K562 (cell line): ENCODE results near the gene MACROD2. TPM values are rescaled to one million over a fixed set of nuclear protein-coding genes. Genes with fewer than 3 reads are reported as not detected.

Experiments
- ATAC-seq: fragments of 200-7000 bp; cut with Tn5 transposase; 3 replicates; pipeline ENCODE4 v1.9.1; 2020; ENCODE audit warnings: moderate library complexity
- BruUV-seq: library from RNA; stranded (reverse); fragments of 400-500 nt; replicated peaks from 2 replicates; lab custom pipeline; 2021; lab: Mats Ljungman, UMichigan
- CTCF ChIA-PET: fragments of 300-600 bp; formaldehyde crosslinking; extraction: SDS; loops from one replicate; lab custom pipeline; 2021; ENCODE audit warnings: low intra/inter-chr PET ratio; lab: Yijun Ruan, JAX
- POLR2A ChIA-PET: fragments of 300-600, 350-650 bp; sonication (Branson Sonifier 250); formaldehyde crosslinking; extraction: SDS; loops from one replicate; lab custom pipeline; 2021; ENCODE audit warnings: antibody characterized with exemption, inconsistent platforms; lab: Yijun Ruan, JAX
- DNase-seq, 4 experiments: peaks; one replicate each; pipeline versions ENCODE4 v3.0.0 to v3.0.0-alpha.2; 2011 to 2018; ENCODE audit warnings: low spot score in 3 of 4, mixed read lengths in 3 of 4; ENCODE audit errors: extremely low read depth in 1 of 4
- FAIRE-seq: peaks from 2 replicates; lab custom pipeline; 2011; peaks lifted over from hg19 to GRCh38; lab: Jason Lieb, UNC
- H2AFZ ChIP-seq: 2 replicates; pipeline ENCODE4 v1.6.0; 2011; ENCODE audit warnings: low read depth, low read length, control low read depth, inconsistent platforms
- H3K27ac ChIP-seq: fragments of 200-600 bp; 3 replicates; pipeline ENCODE4 v1.8.0; 2011; ENCODE audit warnings: low read depth, mild to moderate bottlenecking, control low read depth, inconsistent platforms, low read length, moderate library complexity, mixed read lengths; ENCODE audit errors: extremely low read depth
- H3K27me3 ChIP-seq, 2 experiments: fragments of 300-600 bp in 1 of 2; 2 replicates in 1 of 2; 3 replicates in 1 of 2; pipeline versions ENCODE4 v1.6.0 to v1.8.0; 2011; ENCODE audit warnings: inconsistent platforms in 2 of 2, low read length in 2 of 2, mild to moderate bottlenecking in 1 of 2, mixed read lengths in 1 of 2, moderate library complexity in 1 of 2; ENCODE audit not compliant: control insufficient read depth in 2 of 2, insufficient read depth in 2 of 2
- H3K36me3 ChIP-seq: fragments of 300-600 bp; 3 replicates; pipeline ENCODE4 v1.8.0; 2011; ENCODE audit warnings: mild to moderate bottlenecking, low read length, inconsistent platforms; ENCODE audit not compliant: control insufficient read depth, insufficient read depth
- H3K4me1 ChIP-seq, 2 experiments: fragments of 200-600 bp in 1 of 2; replicated peaks in 1 of 2; 2 replicates in 1 of 2; 3 replicates in 1 of 2; pipeline versions ENCODE4 v1.5.1 to v1.8.0; 2011; ENCODE audit warnings: inconsistent platforms in 2 of 2, low read length in 2 of 2, mild to moderate bottlenecking in 1 of 2, mixed read lengths in 1 of 2, moderate library complexity in 1 of 2; ENCODE audit not compliant: control insufficient read depth in 2 of 2, insufficient read depth in 2 of 2
- H3K4me2 ChIP-seq: 2 replicates; pipeline ENCODE4 v1.6.1; 2011; ENCODE audit warnings: low read length, control low read depth, inconsistent platforms, mixed read lengths; ENCODE audit not compliant: insufficient read depth
- H3K4me3 ChIP-seq: fragments of 200-600 bp; sonication (generic), shearing (Covaris generic); 2 replicates; pipeline ENCODE4 v1.5.1; 2016; ENCODE audit warnings: control low read depth, inconsistent platforms
- H3K79me2 ChIP-seq: fragments of 200-600 bp; 3 replicates; pipeline ENCODE4 v1.8.0; 2011; ENCODE audit warnings: low read length, inconsistent platforms; ENCODE audit not compliant: control insufficient read depth, insufficient read depth
- H3K9ac ChIP-seq, 2 experiments: 2 replicates each; pipeline versions ENCODE4 v1.6.0 to v1.6.1; 2011; ENCODE audit warnings: low read depth in 2 of 2, low read length in 2 of 2, control low read depth in 1 of 2, inconsistent platforms in 1 of 2, mild to moderate bottlenecking in 1 of 2, mixed read lengths in 1 of 2; ENCODE audit not compliant: insufficient read depth in 1 of 2
- H3K9me1 ChIP-seq: one replicate; pipeline ENCODE4 v1.6.0; 2011; ENCODE audit warnings: inconsistent platforms, mild to moderate bottlenecking, low read length, moderate library complexity; ENCODE audit not compliant: control insufficient read depth, insufficient read depth
- H3K9me3 ChIP-seq: replicated peaks from 2 replicates; pipeline ENCODE4 v1.5.1; 2011; ENCODE audit warnings: low read depth, low read length, inconsistent platforms; ENCODE audit not compliant: control insufficient read depth, insufficient read depth
- H4K20me1 ChIP-seq: replicated peaks from 2 replicates; pipeline ENCODE4 v1.6.1; 2011; ENCODE audit warnings: low read length, inconsistent platforms, mixed read lengths; ENCODE audit not compliant: control insufficient read depth, insufficient read depth
- CTBP1 ChIP-seq: fragments of 450-650 bp; IDR thresholded peaks from 2 replicates; pipeline ENCODE4 v1.6.1; 2016; ENCODE audit warnings: borderline replicate concordance
- DNMT1 ChIP-seq: fragments of 450-650 bp; IDR thresholded peaks from 2 replicates; pipeline ENCODE4 v1.6.1; 2016; ENCODE audit warnings: antibody characterized with exemption, mild to moderate bottlenecking
- EHMT2 ChIP-seq: fragments of 450-650 bp; IDR thresholded peaks from 2 replicates; pipeline ENCODE4 v1.6.1; 2018; ENCODE audit warnings: antibody characterized with exemption
- GTF2F1 ChIP-seq: IDR thresholded peaks from 2 replicates; pipeline ENCODE4 v1.6.1; 2011; ENCODE audit warnings: low read depth, low read length, improper control_type of control experiment
- MAFG ChIP-seq: fragments of 450-650 bp; conservative IDR thresholded peaks from 2 replicates; pipeline ENCODE4 v1.6.1; 2016; ENCODE audit warnings: missing genetic modification characterization, missing compliant biosample characterization
- MCM5 ChIP-seq: fragments of 450-650 bp; IDR thresholded peaks from 2 replicates; pipeline ENCODE4 v1.6.1; 2016; ENCODE audit warnings: low read depth
- NFE2L1 ChIP-seq: fragments of 450-650 bp; IDR thresholded peaks from 2 replicates; pipeline ENCODE4 v1.6.1; 2016; ENCODE audit warnings: missing genetic modification characterization, low read depth, mild to moderate bottlenecking, missing compliant biosample characterization, moderate library complexity, borderline replicate concordance
- PHB2 ChIP-seq: fragments of 450-650 bp; IDR thresholded peaks from 2 replicates; pipeline ENCODE4 v1.6.1; 2017; ENCODE audit warnings: low read depth
- SREBF2 ChIP-seq: sonication (generic); formaldehyde crosslinking; IDR thresholded peaks from 2 replicates; pipeline ENCODE4 v1.4.0; 2020; ENCODE audit warnings: mild to moderate bottlenecking, missing genetic modification reagents
- TCF15 ChIP-seq: fragments of 250-450 bp; sonication (Bioruptor Pico); IDR thresholded peaks from 2 replicates; pipeline ENCODE4 v1.8.0; 2022; ENCODE audit warnings: moderate library complexity, mild to moderate bottlenecking, inconsistent platforms
- TSC22D4 ChIP-seq: fragments of 450-650 bp; IDR thresholded peaks from 2 replicates; pipeline ENCODE4 v1.6.1; 2016; ENCODE audit warnings: missing genetic modification characterization, missing biosample characterization, control low read depth
- ZNF197 ChIP-seq: fragments of 200-800 bp; sonication (Bioruptor generic); IDR thresholded peaks from 2 replicates; pipeline ENCODE4 v1.6.1; 2016; ENCODE audit warnings: low read depth, missing genetic modification characterization, missing compliant biosample characterization
- ZNF436 ChIP-seq: fragments of 250-450, 450-650 bp; sonication (Bioruptor Pico); formaldehyde crosslinking; IDR thresholded peaks from 2 replicates; pipeline ENCODE4 v1.7.0; 2020; ENCODE audit warnings: mild to moderate bottlenecking
- WGBS: fragments of 100-300 bp; shearing (Covaris generic); methylation state at CpG from one replicate; pipeline ENCODE4 v1.1.6; 2016; ENCODE audit warnings: low coverage, mixed read lengths; ENCODE audit not compliant: insufficient coverage; ENCODE audit errors: missing lambda C conversion rate; 5-methylcytosine and 5-hydroxymethylcytosine counted together
- in situ Hi-C: fragments of 300-500 bp; cut with MboI; formaldehyde crosslinking; loops from 4 replicates; pipeline ENCODE4 v1.15.0; 2018; ENCODE audit warnings: inconsistent platforms, mixed read lengths
- intact Hi-C: fragments of 100-400 bp; cut with micrococcal nuclease; formaldehyde crosslinking; loops from 2 replicates; pipeline ENCODE4 v1.14.2; 2022
- polyA plus RNA-seq, 8 experiments: library from polyadenylated mRNA; depleted of rRNA in 4 of 8; stranded (reverse) in 5 of 8; unstranded in 3 of 8; fragments of >200 nt; fragmentation: Nextera tagmentation in 2 of 8; fragmentation: Illumina TruSeq in 1 of 8; extraction: Ambion mirVana in 2 of 8; extraction: Trizol in 1 of 8; gene quantifications; 2 replicates each; pipeline versions ENCODE4 v1.2.1 to v1.2.3, GENCODE V29; 2011 to 2014; ENCODE audit warnings: inconsistent platforms in 1 of 8, missing spikeins in 1 of 8
- total RNA-seq, 7 experiments: library from RNA; depleted of rRNA in 6 of 7; stranded (reverse); fragments of >200 nt in 6 of 7; fragmentation: Illumina TruSeq in 2 of 7; extraction: Trizol in 2 of 7; gene quantifications; 2 replicates each; pipeline versions ENCODE4 v1.2.1 to v1.2.3, GENCODE V29; 2011 to 2021; ENCODE audit warnings: low replicate concordance in 1 of 7
- TF ChIP-seq, protein P1 (sequence below): fragments of 250-450 bp; sonication (Bioruptor Pico); IDR thresholded peaks from 2 replicates; pipeline ENCODE4 v1.8.0; 2021; ENCODE audit warnings: moderate library complexity, mild to moderate bottlenecking, inconsistent platforms
- TF ChIP-seq, protein P2 (sequence below): fragments of 250-450 bp; sonication (Bioruptor Pico); IDR thresholded peaks from 2 replicates; pipeline ENCODE4 v1.4.0; 2020; ENCODE audit warnings: mild to moderate bottlenecking, moderate library complexity, borderline replicate concordance

The MACROD2 gene
- total and polyA plus RNA-seq, 9 of the 15 experiments (the other 6 are each of a cell fraction or from before 2014, with no cell fraction given), result not detected

DNA sequence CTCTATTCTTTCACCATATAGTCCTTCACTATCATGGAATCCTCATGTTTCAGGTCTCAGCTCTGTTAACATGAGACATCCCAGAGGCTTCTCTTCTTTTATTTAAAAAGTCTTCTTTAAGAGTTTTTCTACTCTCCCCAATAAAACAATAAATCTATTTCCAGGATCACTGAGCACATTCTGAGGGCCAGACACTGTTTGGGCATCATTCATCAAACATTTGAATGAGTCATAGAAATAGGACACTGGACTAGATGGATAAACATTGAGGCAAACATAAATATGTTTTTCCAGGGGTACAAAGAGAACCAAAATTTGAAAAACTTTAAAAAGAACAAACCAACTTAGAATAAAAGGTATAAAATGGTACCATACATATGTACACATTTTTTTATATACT, 2023.6 kb downstream of the MACROD2 start:
- Histone ChIP-seq H3K27me3 (no peaks in the 10 kb centered on the region), H4K20me1 (no peaks in the 10 kb centered on the region), H2AFZ (no peak overlapping the region), H3K4me1 (no peaks in the 10 kb centered on the region), H3K27ac (no peak overlapping the region), H3K9ac (no peak overlapping the region), H3K79me2 (no peaks in the 10 kb centered on the region), H3K4me3 (no peak overlapping the region), H3K4me2 (no peak overlapping the region), H3K9me1 (no peaks in the 10 kb centered on the region), H3K36me3 (no peaks in the 10 kb centered on the region), H3K9me3 (no peaks in the 10 kb centered on the region)
- BruUV-seq, result no TSS peak
- DNase-seq (no peak), FAIRE-seq (no peak), ATAC-seq (no peak)
- POLR2A ChIA-PET, result no interaction called here
- intact Hi-C loops (no loop called here), in situ Hi-C loops (no loop called here)
- CTCF ChIA-PET, result no interaction called here
- TF ChIP-seq, protein P1, sequence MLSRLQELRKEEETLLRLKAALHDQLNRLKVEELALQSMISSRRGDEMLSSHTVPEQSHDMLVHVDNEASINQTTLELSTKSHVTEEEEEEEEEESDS (CRISPR knock-in tag), result no peak
- no peak for TF ChIP-seq NFE2L1 (tag)
- no peak for TF ChIP-seq MAFG (tag)
- TF ChIP-seq MCM5, result no peak
- TF ChIP-seq CTBP1, result no peak

- DNase-seq (no peak), ATAC-seq (no peak), FAIRE-seq (no peak)
- Histone ChIP-seq H3K9me1 (no peaks in the 10 kb centered on the region), H3K4me3 (no peak overlapping the region), H3K4me2 (no peak overlapping the region), H4K20me1 (no peaks in the 10 kb centered on the region), H3K9me3 (no peaks in the 10 kb centered on the region), H3K4me1 (no peaks in the 10 kb centered on the region), H3K9ac (no peak overlapping the region), H3K36me3 (no peaks in the 10 kb centered on the region), H3K27me3 (no peaks in the 10 kb centered on the region), H2AFZ (no peak overlapping the region), H3K79me2 (no peaks in the 10 kb centered on the region), H3K27ac (no peak overlapping the region)
- ChIA-PET CTCF (no interaction called here), POLR2A (no interaction called here)
- in situ Hi-C loops (no loop called here), intact Hi-C loops (no loop called here)
- 0% methylated on average over 3 of the region's 3 CpGs for WGBS
- BruUV-seq, result no TSS peak
- TF ChIP-seq TCF15 (CRISPR knock-in tag), result no peak
- TF ChIP-seq DNMT1, result no peak
- TF ChIP-seq, protein P2, sequence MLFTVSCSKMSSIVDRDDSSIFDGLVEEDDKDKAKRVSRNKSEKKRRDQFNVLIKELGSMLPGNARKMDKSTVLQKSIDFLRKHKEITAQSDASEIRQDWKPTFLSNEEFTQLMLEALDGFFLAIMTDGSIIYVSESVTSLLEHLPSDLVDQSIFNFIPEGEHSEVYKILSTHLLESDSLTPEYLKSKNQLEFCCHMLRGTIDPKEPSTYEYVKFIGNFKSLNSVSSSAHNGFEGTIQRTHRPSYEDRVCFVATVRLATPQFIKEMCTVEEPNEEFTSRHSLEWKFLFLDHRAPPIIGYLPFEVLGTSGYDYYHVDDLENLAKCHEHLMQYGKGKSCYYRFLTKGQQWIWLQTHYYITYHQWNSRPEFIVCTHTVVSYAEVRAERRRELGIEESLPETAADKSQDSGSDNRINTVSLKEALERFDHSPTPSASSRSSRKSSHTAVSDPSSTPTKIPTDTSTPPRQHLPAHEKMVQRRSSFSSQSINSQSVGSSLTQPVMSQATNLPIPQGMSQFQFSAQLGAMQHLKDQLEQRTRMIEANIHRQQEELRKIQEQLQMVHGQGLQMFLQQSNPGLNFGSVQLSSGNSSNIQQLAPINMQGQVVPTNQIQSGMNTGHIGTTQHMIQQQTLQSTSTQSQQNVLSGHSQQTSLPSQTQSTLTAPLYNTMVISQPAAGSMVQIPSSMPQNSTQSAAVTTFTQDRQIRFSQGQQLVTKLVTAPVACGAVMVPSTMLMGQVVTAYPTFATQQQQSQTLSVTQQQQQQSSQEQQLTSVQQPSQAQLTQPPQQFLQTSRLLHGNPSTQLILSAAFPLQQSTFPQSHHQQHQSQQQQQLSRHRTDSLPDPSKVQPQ, result no peak
- TF ChIP-seq SREBF2 (CRISPR knock-in tag), result no peak
- no peak for TF ChIP-seq ZNF436 (CRISPR knock-in tag)
- no peak for TF ChIP-seq GTF2F1
- TF ChIP-seq EHMT2, result no peak
- no peak for TF ChIP-seq ZNF197 (CRISPR knock-in tag)
- TF ChIP-seq PHB2, result no peak
- TF ChIP-seq TSC22D4 (tag), result no peak
Measured at GRCh38 chr20:16020971-16021370, 2025.7 kb downstream of the MACROD2 start.
